ENCODE results near the gene L3MBTL4. TPM values are rescaled to one million over a fixed set of nuclear protein-coding genes. Genes with fewer than 3 reads are reported as not detected.
"Not testable (repeated sequence)": the region's sequence is repeated elsewhere in the genome, so short reads cannot be mapped to it uniquely, and the experiment has no call there.

Gene L3MBTL4
- total RNA-seq, 2 experiments from 2014 or later = 0.20 TPM; not detected in 1

DNA sequence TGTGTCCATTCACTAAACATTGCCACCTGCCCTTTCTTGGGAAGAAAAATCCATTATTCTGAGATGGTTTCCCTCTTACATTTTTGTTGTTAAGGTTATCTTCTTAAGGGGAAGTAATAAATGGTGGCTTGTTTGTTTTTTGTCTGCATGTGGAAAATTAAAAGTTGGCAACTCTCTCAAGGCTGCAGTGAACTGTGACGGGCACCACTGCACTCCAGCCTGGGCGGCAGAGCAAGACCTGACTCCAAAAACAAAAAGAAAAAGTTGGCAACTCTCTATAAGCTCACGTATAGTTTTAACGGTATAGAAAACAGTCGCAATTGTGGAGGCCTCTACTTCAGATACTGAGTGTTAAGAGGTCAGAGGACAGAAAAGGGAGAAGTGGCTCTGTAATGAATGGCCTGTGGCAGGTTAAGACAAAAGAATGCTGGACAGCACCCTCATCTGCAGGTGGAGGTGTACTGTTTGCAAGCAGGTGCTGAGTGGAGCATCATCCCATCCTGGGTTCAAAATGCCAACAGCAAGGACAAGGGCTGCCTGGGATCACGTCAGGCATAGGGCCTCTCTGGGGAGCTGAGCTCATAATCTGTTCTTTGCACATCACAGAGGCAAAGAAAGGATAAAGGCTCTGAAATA is 16.7 kb downstream of the L3MBTL4 start:
- H3K4me1 Mint-ChIP-seq = no peaks in the 10 kb centered on the region
- CTCF ChIA-PET = no interaction called here
- H3K4me3 Mint-ChIP-seq = no peak overlapping the region
- POLR2A ChIA-PET = no interaction called here
- peaks cover 13% of the 10 kb centered on the region for H3K9me3 Mint-ChIP-seq
- H3K36me3 Mint-ChIP-seq (ENCODE audit: low read depth) = no peaks in the 10 kb centered on the region
- no peaks in the 10 kb centered on the region for H3K27me3 Mint-ChIP-seq
- H3K27ac Mint-ChIP-seq = no peak overlapping the region
- no peak for DNase-seq

DNA sequence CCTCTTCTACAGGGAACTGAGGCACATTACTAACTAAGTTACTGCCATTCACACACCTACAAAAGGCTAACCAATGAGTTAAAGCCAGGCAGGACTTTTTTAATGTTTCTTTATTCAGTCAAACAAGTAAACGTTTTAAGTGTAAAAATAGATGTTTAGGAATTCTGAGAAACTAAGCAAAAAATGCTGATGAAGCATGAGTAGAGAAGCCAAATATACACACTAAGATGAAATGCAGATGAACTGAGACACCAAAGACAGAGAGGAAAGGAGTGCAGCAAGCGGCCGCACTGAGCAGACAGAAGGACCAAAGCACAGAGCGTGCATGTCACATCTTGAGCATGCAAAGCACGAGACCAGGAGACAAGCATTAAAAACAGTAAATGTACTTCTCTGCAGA is 17.9 kb downstream of the L3MBTL4 start:
- no peak for DNase-seq
- Mint-ChIP-seq H3K27ac (no peak overlapping the region), H3K27me3 (no peaks in the 10 kb centered on the region), H3K36me3 (ENCODE audit: low read depth) (no peaks in the 10 kb centered on the region), H3K4me3 (no peak overlapping the region), H3K4me1 (no peaks in the 10 kb centered on the region), H3K9me3 (peaks cover 14% of the 10 kb centered on the region)
- ChIA-PET POLR2A (no interaction called here), CTCF (no interaction called here)

DNA sequence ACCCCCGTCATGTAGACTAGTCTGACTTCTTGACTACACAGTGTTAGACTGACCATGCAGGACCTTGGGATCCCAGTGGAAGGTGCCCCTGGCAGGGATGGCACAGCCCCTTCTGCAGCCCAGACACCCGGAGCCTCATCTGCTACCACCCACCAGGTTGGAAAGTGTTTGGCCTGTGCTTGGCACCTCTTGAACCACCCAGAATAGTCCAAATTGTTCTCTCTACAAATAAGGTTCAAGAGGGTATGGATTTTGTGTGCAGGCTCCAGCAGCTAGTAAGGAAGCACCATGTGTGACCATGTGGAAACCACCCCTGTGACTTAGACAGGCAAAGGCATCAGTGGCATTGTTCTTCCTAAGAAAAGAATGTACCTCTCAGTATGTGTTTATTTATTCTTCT is 18.4 kb downstream of the L3MBTL4 start:
- no peaks in the 10 kb centered on the region for H3K36me3 Mint-ChIP-seq (ENCODE audit: low read depth)
- peaks cover 18% of the 10 kb centered on the region for H3K9me3 Mint-ChIP-seq
- POLR2A ChIA-PET = no interaction called here
- CTCF ChIA-PET = no interaction called here
- no peaks in the 10 kb centered on the region for H3K4me1 Mint-ChIP-seq
- no peak for DNase-seq
- H3K4me3 Mint-ChIP-seq = no peak overlapping the region
- no peaks in the 10 kb centered on the region for H3K27me3 Mint-ChIP-seq
- no peak overlapping the region for H3K27ac Mint-ChIP-seq

DNA sequence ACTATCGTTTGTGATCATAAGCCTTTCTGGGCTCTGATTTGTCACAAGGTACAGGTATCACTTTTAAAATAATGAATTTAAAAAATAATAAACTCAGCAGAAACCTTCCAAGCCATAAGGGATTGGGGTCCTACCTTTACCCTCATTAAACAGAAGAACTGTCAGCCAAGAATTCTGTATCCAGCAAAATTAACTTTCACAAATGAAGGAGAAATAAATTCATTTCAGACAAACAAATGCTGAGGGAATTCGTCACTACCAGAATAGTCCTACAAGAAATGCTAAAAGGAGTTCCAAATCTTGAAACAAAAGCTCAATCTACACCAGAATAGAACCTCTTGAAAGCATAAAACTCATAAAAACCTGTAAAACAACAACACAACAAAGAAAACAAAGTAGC is 25.7 kb downstream of the L3MBTL4 start:
- no peaks in the 10 kb centered on the region for H3K4me1 Mint-ChIP-seq
- peaks cover 12% of the 10 kb centered on the region for H3K9me3 Mint-ChIP-seq
- no peak for DNase-seq
- no peaks in the 10 kb centered on the region for H3K36me3 Mint-ChIP-seq (ENCODE audit: low read depth)
- no peaks in the 10 kb centered on the region for H3K27me3 Mint-ChIP-seq
- no peak overlapping the region for H3K27ac Mint-ChIP-seq
- POLR2A ChIA-PET = no interaction called here
- no peak overlapping the region for H3K4me3 Mint-ChIP-seq
- CTCF ChIA-PET = no interaction called here

DNA sequence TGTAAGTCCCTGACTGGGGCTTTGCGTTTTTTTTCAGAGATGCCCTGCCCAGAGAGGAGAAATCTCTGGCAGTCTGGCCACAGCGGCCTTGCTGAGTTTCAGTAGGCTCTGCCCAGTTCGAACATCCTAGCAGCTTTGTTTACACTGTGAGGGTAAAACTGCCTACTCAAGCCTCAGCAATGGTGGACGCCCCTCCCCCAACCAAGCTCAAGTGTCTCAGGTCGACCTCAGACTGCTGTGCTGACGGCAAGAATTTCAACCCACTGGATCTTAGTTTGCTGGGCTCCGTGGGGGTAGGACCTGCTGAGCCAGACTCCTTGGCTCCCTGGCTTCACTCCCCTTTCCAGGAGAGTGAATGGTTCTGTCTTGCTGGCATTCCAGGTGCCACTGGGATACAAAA is 31.7 kb downstream of the L3MBTL4 start:
- H3K4me3 Mint-ChIP-seq = no peak overlapping the region

DNA sequence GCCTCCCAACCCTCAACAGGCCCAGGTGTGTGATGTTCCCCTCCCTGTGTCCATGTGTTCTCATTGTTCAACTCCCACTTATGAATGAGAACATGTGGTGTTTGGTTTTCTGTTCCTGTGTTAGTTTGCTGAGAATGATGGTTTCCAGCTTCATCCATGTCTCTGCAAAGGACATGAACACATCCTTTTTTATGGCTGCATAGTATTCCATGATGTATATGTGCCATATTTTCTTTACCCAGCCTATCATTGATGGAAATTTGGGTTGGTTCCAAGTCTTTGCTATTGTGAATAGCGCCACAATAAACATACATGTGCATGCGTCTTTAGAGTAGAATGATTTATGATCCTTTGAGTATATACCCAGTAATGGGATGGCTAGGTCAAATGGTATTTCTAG is 37.2 kb downstream of the L3MBTL4 start:
- H3K27ac Mint-ChIP-seq; H3K36me3 Mint-ChIP-seq (ENCODE audit: low read depth); H3K4me3 Mint-ChIP-seq; CTCF ChIA-PET; DNase-seq; H3K4me1 Mint-ChIP-seq; POLR2A ChIA-PET; H3K27me3 Mint-ChIP-seq: not testable (repeated sequence)
- peaks cover 18% of the 10 kb centered on the region for H3K9me3 Mint-ChIP-seq

More for the DNA sequence above, 31.7 kb downstream of the L3MBTL4 start:
- ChIA-PET POLR2A (no interaction called here), CTCF (no interaction called here)
- no peaks in the 10 kb centered on the region for H3K36me3 Mint-ChIP-seq (ENCODE audit: low read depth)
- H3K9me3 Mint-ChIP-seq = peaks cover 12% of the 10 kb centered on the region
- H3K4me1 Mint-ChIP-seq = no peaks in the 10 kb centered on the region
- no peak overlapping the region for H3K27ac Mint-ChIP-seq
- DNase-seq = no peak
- H3K27me3 Mint-ChIP-seq = no peaks in the 10 kb centered on the region

DNA sequence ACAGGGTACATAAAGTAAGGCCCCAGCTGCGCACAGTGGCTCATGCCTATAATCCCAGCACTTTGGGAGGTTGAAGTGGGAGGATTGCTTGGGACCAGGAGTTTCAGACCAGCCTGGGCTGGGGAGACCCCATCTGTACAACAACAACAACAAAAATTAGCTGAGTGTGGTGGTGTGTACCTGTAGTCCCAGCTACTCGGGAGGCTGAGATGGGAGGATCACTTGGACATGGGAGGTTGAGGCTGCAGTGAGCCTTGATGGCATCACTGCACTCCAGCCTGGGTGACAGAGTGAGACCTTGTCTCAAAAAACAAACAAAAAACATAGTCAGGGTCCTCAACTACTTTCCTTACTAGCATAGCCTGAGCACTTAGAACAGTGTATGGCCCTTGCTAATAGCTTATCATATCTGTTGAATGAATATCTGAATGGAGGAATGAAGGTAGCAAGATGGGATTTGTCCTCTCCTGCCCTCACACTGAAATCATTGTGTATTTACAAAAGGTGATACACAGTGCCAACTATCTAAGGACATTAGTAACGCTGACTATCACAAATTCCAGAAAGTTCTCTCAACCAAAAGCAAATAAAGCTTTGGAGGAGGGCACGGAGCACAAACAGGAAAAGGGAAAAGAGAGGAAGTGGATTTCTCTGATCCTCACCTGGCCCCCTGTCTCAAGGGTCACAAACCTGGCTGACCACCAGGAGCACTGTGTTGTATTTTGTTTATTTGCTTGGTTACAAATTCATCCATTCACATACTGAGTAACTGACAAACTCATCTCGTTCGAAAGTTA is 38.1 kb downstream of the L3MBTL4 start:
- H3K9me3 Mint-ChIP-seq = peaks cover 18% of the 10 kb centered on the region
- ChIA-PET POLR2A (no interaction called here), CTCF (no interaction called here)
- no peaks in the 10 kb centered on the region for H3K36me3 Mint-ChIP-seq (ENCODE audit: low read depth)
- H3K4me1 Mint-ChIP-seq = no peaks in the 10 kb centered on the region
- no peak for DNase-seq
- no peak overlapping the region for H3K27ac Mint-ChIP-seq
- H3K27me3 Mint-ChIP-seq = no peaks in the 10 kb centered on the region
- no peak overlapping the region for H3K4me3 Mint-ChIP-seq

DNA sequence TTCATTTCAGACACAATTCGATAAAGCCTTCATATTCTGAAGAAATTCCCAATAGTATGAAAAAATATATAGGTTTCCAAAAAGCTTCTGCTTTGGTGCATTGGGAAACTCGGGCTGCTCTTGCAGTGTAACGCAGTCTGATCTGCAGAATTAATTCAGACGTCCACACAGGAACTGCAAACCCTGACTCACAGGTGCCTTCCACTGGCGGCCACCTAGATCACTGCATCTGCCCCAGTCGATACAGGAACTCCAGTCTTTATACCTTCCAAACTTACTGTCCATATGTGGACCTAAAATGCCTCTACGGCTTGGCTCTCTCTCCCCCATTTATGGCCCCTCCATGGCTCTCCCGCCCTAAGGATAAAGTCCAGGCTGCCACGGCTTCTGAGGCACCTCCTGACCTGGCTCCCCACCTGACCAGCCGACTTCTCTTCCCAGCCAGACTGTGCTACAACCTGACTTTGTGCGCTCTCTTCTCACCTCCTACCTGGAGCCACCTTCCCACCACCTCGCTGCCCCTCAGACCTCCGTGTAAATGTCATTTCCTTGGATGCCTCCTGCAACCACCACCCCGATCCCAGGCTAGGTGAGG is 39.7 kb downstream of the L3MBTL4 start:
- H3K27me3 Mint-ChIP-seq = no peaks in the 10 kb centered on the region
- no peak overlapping the region for H3K27ac Mint-ChIP-seq
- no peaks in the 10 kb centered on the region for H3K4me1 Mint-ChIP-seq
- no peak for DNase-seq
- no peak overlapping the region for H3K4me3 Mint-ChIP-seq
- no peaks in the 10 kb centered on the region for H3K36me3 Mint-ChIP-seq (ENCODE audit: low read depth)
- peaks cover 18% of the 10 kb centered on the region for H3K9me3 Mint-ChIP-seq
- POLR2A ChIA-PET = no interaction called here
- CTCF ChIA-PET = no interaction called here

DNA sequence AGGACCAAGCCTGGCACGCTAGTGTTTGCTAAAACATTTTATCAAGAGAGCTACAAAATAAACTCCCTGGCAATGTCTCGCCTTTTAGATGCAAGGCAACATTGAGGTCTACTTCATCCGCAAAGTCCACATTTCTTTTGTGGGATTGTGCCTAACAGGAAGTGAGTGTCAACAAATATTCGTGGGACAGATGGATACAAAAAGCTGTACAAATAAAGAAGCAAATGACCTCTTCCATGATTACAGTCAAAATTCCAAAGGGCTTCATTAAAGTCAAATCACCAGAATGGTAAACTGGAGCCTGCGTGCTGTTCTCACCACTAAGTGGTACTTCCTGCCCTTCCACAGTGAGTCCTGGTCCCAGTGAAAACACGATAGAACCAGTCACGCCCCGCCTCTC is 40.4 kb downstream of the L3MBTL4 start:
- H3K4me1 Mint-ChIP-seq = no peaks in the 10 kb centered on the region

DNA sequence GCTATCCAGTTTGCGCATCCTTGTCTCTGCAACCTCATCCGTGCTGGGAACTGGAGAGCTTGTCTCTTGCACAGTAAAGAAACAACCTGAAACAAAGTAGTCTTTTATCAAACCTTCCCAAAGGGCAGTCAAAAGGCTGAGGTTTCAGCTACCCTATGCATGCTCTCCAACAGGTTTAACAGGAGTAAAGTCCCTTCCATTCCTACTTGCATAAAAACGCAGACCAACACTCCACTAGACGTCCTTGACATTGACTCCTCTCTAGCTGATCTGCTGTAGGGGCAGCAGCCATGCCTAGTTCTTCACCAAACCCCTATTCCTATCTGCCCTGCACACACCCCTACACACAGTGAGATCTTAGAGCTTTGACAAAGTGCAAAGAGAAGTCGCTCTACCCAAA is 41.5 kb downstream of the L3MBTL4 start:
- ChIA-PET POLR2A (no interaction called here), CTCF (no interaction called here)
- Mint-ChIP-seq H3K27ac (no peak overlapping the region), H3K4me3 (no peak overlapping the region), H3K36me3 (ENCODE audit: low read depth) (no peaks in the 10 kb centered on the region), H3K9me3 (peaks cover 9% of the 10 kb centered on the region), H3K27me3 (no peaks in the 10 kb centered on the region), H3K4me1 (no peaks in the 10 kb centered on the region)
- DNase-seq = no peak

More for the DNA sequence above, 40.4 kb downstream of the L3MBTL4 start:
- peaks cover 16% of the 10 kb centered on the region for H3K9me3 Mint-ChIP-seq
- H3K27ac Mint-ChIP-seq = no peak overlapping the region
- CTCF ChIA-PET = no interaction called here
- POLR2A ChIA-PET = no interaction called here
- H3K27me3 Mint-ChIP-seq = no peaks in the 10 kb centered on the region
- DNase-seq = no peak
- H3K4me3 Mint-ChIP-seq = no peak overlapping the region
- H3K36me3 Mint-ChIP-seq (ENCODE audit: low read depth) = no peaks in the 10 kb centered on the region

DNA sequence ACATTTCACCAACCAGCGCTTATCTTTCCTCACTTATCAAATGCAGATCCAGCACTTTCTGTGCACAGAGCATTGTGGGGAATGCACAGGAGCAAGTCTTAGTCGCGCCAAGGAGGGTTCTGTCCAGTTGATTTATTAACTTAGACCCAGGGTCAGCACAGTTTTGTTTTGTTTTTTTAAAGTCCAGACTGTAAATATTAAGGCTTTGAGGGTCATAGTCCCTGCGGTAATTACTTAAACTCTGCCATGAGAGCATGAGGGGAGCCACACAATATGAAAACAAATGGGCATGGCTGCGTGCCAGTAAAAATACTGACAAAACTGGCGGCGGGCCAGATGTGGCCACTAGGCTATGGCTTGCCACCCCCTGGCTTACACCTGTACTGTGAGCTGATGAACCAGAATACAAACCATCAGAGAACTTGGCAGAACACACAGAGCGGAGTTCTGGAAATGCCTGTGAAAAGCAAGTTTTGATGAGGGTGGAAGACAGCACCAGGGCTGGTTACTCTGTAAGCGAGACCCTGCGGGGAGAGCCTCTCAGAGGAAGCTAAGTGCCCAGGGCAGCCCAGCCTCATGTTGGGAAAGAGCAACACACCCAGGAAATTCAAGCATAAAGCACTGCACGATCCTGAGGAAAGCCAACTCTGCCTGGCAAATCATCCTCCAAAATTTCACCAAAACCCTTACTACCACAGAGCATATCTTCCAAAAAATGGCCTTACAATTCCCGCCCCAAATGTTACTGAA is 43.6 kb downstream of the L3MBTL4 start:
- Mint-ChIP-seq H3K36me3 (ENCODE audit: low read depth) (no peaks in the 10 kb centered on the region), H3K9me3 (peaks cover 11% of the 10 kb centered on the region), H3K4me1 (no peaks in the 10 kb centered on the region), H3K4me3 (no peak overlapping the region), H3K27ac (no peak overlapping the region), H3K27me3 (no peaks in the 10 kb centered on the region)
- POLR2A ChIA-PET = no interaction called here
- CTCF ChIA-PET = no interaction called here
- DNase-seq = no peak

DNA sequence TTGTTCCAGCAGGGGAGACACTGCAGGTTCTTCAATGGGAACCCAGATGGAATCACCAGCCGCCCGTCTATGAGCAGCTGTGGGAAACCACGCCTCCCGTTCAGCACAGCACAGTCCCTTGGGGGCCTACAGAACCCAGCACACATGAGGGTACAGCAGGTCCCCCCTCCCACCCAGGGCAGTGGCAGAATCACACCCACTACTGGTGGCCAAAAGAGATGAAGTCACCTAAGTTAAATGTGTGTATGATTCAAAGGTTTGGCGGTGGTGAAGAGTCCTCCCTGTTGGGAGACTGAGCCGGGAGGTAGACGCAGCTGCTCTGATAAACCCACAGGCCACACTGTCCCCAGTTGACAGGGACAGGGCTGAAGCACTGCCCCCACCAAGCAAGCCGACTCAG is 44.3 kb downstream of the L3MBTL4 start:
- CTCF ChIA-PET = no interaction called here
- POLR2A ChIA-PET = no interaction called here

DNA sequence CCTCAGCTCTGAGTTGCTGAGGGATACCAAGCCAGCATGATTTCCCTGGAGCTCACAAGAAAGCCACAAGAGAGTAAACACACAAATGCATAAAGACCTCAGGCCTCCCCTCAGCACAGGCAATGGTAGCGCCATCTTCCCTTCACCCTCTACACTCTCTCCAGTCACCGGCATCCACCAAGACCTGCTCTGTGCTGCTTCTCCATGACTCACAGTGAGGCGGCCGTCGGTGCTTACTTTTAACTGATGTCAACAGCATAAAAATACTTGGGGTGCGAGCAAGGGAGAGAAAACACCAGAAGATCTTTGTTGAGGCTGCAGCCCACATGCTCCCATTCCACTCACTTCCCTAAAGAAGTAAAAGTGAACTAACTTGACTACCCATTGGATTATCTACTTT is 46.7 kb downstream of the L3MBTL4 start:
- CTCF ChIA-PET = no interaction called here

More for the DNA sequence above, 44.3 kb downstream of the L3MBTL4 start:
- Mint-ChIP-seq H3K36me3 (ENCODE audit: low read depth) (no peaks in the 10 kb centered on the region), H3K27me3 (no peaks in the 10 kb centered on the region), H3K9me3 (peaks cover 11% of the 10 kb centered on the region), H3K4me3 (no peak overlapping the region), H3K4me1 (no peaks in the 10 kb centered on the region), H3K27ac (no peak overlapping the region)
- no peak for DNase-seq

More for the DNA sequence above, 46.7 kb downstream of the L3MBTL4 start:
- Mint-ChIP-seq H3K36me3 (ENCODE audit: low read depth) (no peaks in the 10 kb centered on the region), H3K4me3 (no peak overlapping the region), H3K27ac (no peak overlapping the region), H3K27me3 (no peaks in the 10 kb centered on the region), H3K4me1 (no peaks in the 10 kb centered on the region), H3K9me3 (peaks cover 6% of the 10 kb centered on the region)
- POLR2A ChIA-PET = no interaction called here
- no peak for DNase-seq
